ENCODE results near the gene MAP2K5.

The MAP2K5 gene

GRCh38 chr15:67813104-67813634 lies 270.7 kb downstream of the MAP2K5 start:
- no peak for TF ChIP-seq CTCF (IDR thresholded peaks at IDR 0.05)
- no peak for TF ChIP-seq ZFX (IDR thresholded peaks at IDR 0.05; ENCODE audit: borderline replicate concordance)
- no peak overlapping the region for H3K27ac ChIP-seq

- TF ChIP-seq CTCF (IDR thresholded peaks at IDR 0.05), result no peak
- H3K27ac ChIP-seq, result no peak overlapping the region
Observed at GRCh38 chr15:67815036-67815592, 272.6 kb downstream of the MAP2K5 start.

- no peak for TF ChIP-seq CTCF (IDR thresholded peaks at IDR 0.05)
- no peak for TF ChIP-seq ZFX (IDR thresholded peaks at IDR 0.05; ENCODE audit: borderline replicate concordance)
- H3K27ac ChIP-seq, result no peak overlapping the region
Observed at GRCh38 chr15:67816668-67817067, 274.2 kb downstream of the MAP2K5 start.

- no peak overlapping the region for H3K27ac ChIP-seq
- no peak for TF ChIP-seq ZFX (IDR thresholded peaks at IDR 0.05; ENCODE audit: borderline replicate concordance)
- TF ChIP-seq CTCF (IDR thresholded peaks at IDR 0.05), result no peak
Observed at GRCh38 chr15:67818464-67818863, 276.0 kb downstream of the MAP2K5 start.

GRCh38 chr15:67819636-67820035 lies 277.1 kb downstream of the MAP2K5 start:
- no peak overlapping the region for H3K27ac ChIP-seq
- TF ChIP-seq ZFX (IDR thresholded peaks at IDR 0.05; ENCODE audit: borderline replicate concordance) (no peak), CTCF (IDR thresholded peaks at IDR 0.05) (no peak)

- TF ChIP-seq CTCF (IDR thresholded peaks at IDR 0.05) (no peak), ZFX (IDR thresholded peaks at IDR 0.05; ENCODE audit: borderline replicate concordance) (no peak)
- H3K27ac ChIP-seq, result no peak overlapping the region
Observed at GRCh38 chr15:67820122-67820991, 277.9 kb downstream of the MAP2K5 start.
